Activated CD4-positive, alpha-beta T cell treated with anti-CD3 and anti-CD28 coated beads for 24 hours (primary cell): ENCODE data around the gene PADI6.

Experiments
- DNase-seq, 2 donors: peaks; one replicate each; pipeline ENCODE4 v3.0.0-alpha.2; 2020; ENCODE audit warnings: low read depth in 2 of 2

PADI6 gene

DNA sequence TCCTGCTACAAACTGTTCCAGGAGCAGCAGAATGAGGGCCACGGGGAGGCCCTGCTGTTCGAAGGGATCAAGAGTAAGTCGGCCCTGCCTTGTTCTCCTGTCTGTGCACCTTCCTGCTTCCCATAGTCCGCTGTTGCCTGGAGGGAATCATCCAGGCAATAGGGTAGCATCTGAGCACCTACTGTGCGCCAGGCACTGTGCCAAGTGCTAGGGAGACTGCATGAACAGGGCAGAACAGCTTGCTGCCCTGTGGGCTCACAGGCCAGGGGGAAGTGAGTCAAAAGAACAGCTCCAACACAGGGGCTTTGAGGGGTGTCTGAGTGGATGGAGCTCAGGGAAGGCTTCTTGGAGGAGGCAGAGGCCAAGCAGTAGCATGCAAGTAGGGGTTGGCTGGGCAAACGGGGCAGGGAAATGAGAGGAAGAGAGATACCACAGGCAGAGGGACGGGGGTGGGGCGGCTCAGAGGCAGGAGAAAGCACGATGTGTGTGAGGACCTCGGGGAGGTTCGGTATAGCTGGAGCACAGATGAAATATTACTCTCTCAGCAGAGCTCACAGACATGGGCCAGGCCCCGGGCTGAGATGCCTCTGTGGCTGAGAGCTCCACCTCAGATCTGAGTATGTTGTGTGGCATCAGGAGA, 15.5 kb upstream of the PADI6 start:
- DNase-seq: peak in 1 of 2 donors; percentile 3

DNA sequence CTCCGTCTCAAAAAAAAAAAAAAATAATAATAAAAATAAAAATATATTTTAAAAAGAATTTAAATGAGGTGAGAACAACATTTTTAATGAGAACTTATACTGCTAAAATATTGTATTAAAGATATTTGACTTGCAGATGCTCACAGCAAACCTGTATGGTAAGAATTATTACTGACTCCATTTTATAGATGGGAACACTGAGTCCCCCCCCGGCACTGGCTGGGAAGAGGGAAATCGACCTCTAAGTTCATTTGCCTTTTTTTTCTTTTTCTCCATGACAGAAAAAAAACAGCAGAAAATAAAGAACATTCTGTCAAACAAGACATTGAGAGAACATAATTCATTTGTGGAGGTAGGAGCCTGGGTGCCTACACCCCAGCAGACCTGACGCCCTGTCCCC, 13.4 kb upstream of the PADI6 start:
- DNase-seq: no peak

GRCh38 chr1:17359031-17359430, 13.0 kb upstream of the PADI6 start:
- no peak for DNase-seq

DNA sequence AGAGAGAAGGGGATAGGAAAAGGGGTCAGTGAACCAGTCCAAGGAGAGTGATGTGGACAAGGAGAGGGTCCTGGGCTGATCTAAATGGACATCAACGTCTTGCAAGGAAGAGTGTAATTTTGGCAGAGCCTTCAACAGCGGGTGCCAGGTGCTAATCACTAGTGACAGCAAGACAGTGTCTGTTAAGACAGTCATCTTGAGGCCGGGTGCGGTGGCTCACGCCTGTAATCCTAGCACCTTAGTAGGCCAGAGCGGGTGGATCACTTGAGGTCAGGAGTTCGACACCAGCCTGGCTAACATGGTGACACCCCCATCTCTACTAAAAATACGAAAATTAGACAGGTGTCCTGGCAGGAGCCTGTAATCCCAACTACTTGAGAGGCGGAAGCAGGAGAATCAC, 12.2 kb upstream of the PADI6 start:
- DNase-seq: no peak

GRCh38 chr1:17360272-17360956, 11.6 kb upstream of the PADI6 start:
- DNase-seq: no peak

GRCh38 chr1:17361687-17362086, 10.3 kb upstream of the PADI6 start:
- no peak for DNase-seq

- DNase-seq: no peak
Observed at GRCh38 chr1:17363351-17363750, 8.6 kb upstream of the PADI6 start.

- no peak for DNase-seq
Observed at GRCh38 chr1:17363771-17364170, 8.2 kb upstream of the PADI6 start.

DNA sequence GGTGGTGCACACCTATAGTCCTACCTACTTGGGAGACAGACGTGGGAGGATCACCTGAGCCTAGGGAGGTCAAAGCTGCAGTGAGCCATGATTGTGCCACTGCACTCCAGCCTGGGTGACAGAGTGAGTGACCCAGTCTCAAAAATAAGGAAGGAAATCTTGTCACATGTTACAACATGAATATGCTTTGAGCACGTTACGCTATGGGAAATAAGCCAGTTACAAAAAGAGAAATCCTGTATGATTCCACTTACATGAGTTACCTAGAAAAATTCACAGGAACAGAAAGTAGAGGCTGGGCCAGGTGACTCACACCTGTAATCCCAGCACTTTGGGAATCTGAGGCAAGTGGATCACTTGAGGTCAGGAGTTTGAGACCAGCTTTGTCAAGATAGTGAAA, 6.7 kb upstream of the PADI6 start:
- no peak for DNase-seq

DNA sequence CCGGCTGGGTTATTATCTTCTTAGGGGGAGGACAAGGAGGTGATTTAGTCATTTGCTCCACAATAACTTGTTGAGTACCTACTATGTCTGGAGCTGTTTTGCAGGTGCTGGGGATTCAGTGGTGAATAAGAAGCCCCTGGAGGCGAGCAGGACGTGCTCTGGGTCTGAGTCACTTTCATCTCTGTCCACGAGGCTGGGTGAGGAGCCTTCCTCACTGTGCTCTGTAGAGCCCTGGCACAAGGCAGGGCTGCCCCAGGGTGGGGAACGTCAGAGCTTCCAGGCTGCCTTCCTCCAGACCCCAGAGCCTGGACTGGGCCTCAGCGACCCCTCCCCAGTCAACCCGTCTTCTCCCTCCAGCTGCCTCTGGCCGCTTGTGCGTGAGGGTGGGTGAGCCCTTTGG, 2.5 kb upstream of the PADI6 start:
- no peak for DNase-seq

DNA sequence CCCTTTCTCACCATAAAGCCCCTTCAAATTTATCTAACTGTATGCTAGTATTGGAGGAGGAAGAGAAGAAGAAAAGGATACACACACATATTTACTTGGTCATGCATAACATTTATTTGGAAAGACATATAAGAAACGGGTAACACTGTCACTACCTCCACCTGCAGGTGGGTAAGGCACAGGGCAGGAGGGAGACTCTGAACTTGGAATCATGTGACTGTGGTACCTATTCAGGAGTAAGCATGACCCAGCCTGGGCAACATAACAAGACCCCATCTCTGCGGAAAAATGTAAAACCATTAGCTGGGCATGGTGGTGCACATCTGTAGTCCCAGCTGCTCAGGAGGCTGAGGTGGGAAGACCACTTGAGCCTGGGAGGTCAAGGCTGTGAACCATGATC, 1.4 kb upstream of the PADI6 start:
- no peak for DNase-seq

- no peak for DNase-seq
Observed at GRCh38 chr1:17372955-17373354, 959 bp downstream of the PADI6 start.

- no peak for DNase-seq
Observed at GRCh38 chr1:17375651-17376050, 3.7 kb downstream of the PADI6 start.

DNA sequence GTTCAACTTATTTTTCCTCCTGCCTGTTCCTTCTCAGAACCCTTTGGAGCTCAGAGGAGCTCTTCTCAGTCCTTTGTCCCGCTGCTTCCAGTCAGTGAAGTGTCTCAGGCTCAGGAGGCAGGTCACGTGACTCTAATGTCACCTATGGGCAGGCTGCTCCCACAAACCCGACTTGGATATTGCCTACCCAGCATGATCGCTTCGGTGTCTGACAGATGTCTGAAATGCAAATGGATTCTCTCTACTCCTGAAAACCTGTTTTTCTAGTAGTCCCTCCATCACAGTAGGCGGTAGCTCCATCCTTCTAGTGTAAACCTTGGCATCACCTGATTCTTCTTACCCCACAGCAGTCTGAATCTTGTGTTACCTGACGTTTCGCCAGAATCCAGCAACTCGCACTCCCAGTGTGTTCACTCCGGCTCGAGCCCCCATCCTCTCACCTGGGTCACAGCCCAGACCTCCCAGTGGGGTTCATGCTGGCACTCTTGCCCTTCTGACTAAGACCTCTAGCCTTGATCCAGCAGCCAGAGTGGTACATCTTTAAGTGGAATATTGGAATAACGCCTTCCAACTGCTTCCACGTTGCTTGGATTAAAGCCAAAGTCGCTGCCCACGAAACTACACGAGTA, 5.4 kb downstream of the PADI6 start:
- no peak for DNase-seq

DNA sequence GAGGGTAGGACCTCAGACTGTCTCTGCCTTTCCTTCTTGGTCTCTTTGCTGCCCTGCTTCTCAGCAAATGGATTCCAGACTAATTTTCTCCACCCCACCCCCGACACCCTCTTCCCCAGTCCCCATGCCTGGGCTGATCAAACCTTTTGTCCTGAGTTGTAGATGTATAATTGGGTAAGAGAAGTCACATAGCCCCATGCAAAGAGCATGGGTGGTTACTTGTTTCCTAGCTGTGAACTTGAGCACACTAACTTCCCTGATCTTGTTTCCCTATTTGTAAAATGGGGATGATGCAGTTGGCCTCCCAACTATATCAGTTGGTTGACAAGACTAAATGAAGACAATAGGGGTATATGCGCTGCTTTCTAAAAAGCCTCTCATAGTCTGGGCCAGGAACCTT, 9.2 kb downstream of the PADI6 start:
- no peak for DNase-seq

- DNase-seq: no peak
Observed at GRCh38 chr1:17392199-17392740, 20.3 kb downstream of the PADI6 start.

- DNase-seq: no peak
Observed at GRCh38 chr1:17393230-17393629, 21.2 kb downstream of the PADI6 start.

DNA sequence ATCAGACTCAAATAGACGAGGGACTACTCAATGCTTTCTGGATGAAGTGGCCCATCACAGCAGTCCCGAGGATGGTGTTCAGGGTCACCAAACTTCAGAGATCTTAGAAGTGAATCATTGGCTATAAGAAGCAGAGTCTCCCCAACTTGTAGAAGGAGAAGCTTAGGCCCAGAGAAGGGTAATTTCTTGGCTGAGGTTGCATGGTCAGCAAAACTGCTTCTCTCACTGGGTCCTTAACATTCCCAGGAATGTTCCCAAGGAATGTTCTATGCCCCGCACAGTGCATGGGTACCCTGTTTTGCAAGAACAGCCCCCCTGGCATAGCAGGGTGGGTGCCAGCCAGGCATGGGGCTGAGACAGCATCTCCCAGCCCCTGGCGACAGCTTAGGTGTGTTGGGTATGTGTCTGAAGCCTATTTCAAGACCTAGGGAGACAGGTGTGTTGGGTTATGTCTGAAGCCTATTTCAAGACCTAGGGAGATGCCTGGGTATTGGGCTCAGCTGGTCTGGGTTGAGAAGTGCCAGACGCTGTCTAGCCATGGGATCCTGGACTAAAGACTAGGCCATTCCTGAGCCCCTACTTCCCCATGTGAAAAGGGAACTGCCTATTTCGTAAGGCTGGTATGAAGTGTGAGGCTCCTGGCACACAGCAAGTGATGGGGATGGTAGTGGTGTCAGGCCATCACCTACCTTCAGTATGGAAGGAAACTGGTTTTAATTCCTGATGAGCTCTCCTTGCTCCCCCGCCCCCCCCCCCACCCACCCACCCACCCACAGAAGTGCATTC, 26.1 kb downstream of the PADI6 start:
- DNase-seq: no peak

GRCh38 chr1:17400725-17401341, 28.8 kb downstream of the PADI6 start:
- no peak for DNase-seq

DNA sequence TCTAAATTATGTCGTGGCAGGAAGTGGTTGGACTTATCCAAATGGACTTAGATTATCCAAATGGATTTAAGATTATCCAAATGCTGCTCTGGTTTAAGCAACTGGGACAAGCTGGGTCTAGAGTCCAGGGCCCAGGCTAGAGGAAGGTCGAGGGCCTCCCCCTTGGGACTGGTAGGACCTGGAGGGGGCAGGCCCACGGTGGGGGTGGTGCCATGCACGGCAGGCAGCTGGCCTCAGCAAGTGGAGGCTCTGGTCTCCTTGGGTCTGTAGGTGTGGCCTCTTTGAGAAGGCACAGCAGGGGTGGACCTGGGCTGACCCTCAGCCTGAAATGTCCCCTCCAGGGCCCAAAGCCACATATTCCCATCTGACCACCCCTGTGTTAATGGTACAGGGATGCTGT, 29.8 kb downstream of the PADI6 start:
- DNase-seq: no peak

DNA sequence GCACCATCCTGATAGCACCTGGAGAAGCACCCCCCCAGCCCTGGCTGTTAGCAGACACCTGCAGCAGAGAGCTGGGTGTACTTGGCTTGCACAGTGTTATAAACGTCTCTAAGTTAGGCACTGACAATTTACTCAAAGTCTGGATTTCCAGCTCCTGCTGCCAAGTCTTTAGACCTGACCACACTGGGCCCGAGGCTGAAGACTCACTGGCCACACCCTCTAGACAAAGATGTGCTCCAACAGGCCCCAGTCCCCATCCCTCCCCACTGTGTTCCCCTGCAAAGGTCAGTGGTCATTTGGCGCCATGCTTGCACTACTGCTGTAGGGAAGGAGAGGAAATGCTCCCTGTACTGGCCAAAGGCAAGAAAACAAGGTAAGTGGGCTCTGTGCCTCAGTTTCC, 31.1 kb downstream of the PADI6 start:
- no peak for DNase-seq
